Endothelial cell (in vitro differentiated cells): ENCODE data around the gene ETV6. TPM values are rescaled to one million over a fixed set of nuclear protein-coding genes. Genes with fewer than 3 reads are reported as not detected.

Source experiments
- DNase-seq: peaks from one replicate; pipeline ENCODE4 v3.0.0; 2021; ENCODE audit warnings: low spot score
- H3K27ac Mint-ChIP-seq: one replicate; pipeline ENCODE4 v1.8.0; 2021; ENCODE audit warnings: mixed read lengths, inconsistent platforms; ENCODE audit not compliant: unreplicated experiment
- H3K27me3 Mint-ChIP-seq: one replicate; pipeline ENCODE4 v1.8.0; 2021; ENCODE audit warnings: mild to moderate bottlenecking, moderate library complexity, mixed read lengths, inconsistent platforms; ENCODE audit not compliant: unreplicated experiment
- H3K36me3 Mint-ChIP-seq: one replicate; pipeline ENCODE4 v1.8.0; 2021; ENCODE audit warnings: mild to moderate bottlenecking, low read depth, mixed read lengths, inconsistent platforms; ENCODE audit not compliant: unreplicated experiment
- H3K4me1 Mint-ChIP-seq: one replicate; pipeline ENCODE4 v1.8.0; 2021; ENCODE audit warnings: mild to moderate bottlenecking, mixed read lengths, inconsistent platforms; ENCODE audit not compliant: unreplicated experiment
- H3K4me3 Mint-ChIP-seq: one replicate; pipeline ENCODE4 v1.8.0; 2021; ENCODE audit warnings: mild to moderate bottlenecking, mixed read lengths, inconsistent platforms; ENCODE audit not compliant: unreplicated experiment
- H3K9me3 Mint-ChIP-seq: one replicate; pipeline ENCODE4 v1.8.0; 2021; ENCODE audit warnings: mixed read lengths, inconsistent platforms; ENCODE audit not compliant: unreplicated experiment
- CTCF ChIP-seq: fragments of 200-600 bp; sonication (generic); IDR thresholded peaks from one replicate; pipeline ENCODE4 v1.5.0; 2021; ENCODE audit warnings: antibody characterized with exemption; ENCODE audit not compliant: unreplicated experiment
- total RNA-seq: library from RNA; stranded (reverse); fragmentation: NEBNext Ultra II Directional; extraction: Animal tissue kit (Norgen Biotek cat#: 25700); gene quantifications from one replicate; pipeline ENCODE4 v1.2.1, GENCODE V29; 2021; ENCODE audit not compliant: unreplicated experiment

Gene ETV6
- total RNA-seq, 1 donor from 2014 or later = 98.7 TPM

- no peak for DNase-seq
- H3K9me3 Mint-ChIP-seq = no peaks in the 10 kb centered on the region
- no peak for TF ChIP-seq CTCF
- no peak overlapping the region for H3K27ac Mint-ChIP-seq
- H3K36me3 Mint-ChIP-seq = no peaks in the 10 kb centered on the region
- no peaks in the 10 kb centered on the region for H3K27me3 Mint-ChIP-seq
- H3K4me1 Mint-ChIP-seq = peaks cover 3% of the 10 kb centered on the region
- no peak overlapping the region for H3K4me3 Mint-ChIP-seq
Measured at GRCh38 chr12:11922361-11922760, 272.9 kb downstream of the ETV6 start.

DNA sequence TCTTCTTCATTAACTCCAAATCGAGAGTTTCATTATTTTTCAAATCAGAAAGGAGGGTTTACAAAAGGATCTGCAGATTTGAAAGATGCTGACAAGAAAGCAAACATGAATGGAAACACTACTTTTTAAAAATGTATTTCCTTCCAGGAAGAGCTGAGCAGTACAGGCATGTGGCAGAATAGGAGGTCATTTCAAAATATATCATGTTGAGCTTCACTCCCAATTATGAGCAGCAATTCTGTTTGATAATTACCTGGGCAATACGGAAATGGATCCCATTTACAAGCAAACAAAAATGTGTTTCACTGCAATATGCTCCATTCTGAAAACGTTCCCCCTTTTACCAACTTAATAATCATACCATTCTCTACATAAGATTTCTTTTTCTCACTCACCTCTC is 273.6 kb downstream of the ETV6 start:
- Mint-ChIP-seq H3K4me1 (peaks cover 3% of the 10 kb centered on the region), H3K9me3 (no peaks in the 10 kb centered on the region), H3K36me3 (no peaks in the 10 kb centered on the region), H3K27me3 (no peaks in the 10 kb centered on the region), H3K27ac (no peak overlapping the region), H3K4me3 (no peak overlapping the region)
- TF ChIP-seq CTCF = no peak
- DNase-seq = no peak

DNA sequence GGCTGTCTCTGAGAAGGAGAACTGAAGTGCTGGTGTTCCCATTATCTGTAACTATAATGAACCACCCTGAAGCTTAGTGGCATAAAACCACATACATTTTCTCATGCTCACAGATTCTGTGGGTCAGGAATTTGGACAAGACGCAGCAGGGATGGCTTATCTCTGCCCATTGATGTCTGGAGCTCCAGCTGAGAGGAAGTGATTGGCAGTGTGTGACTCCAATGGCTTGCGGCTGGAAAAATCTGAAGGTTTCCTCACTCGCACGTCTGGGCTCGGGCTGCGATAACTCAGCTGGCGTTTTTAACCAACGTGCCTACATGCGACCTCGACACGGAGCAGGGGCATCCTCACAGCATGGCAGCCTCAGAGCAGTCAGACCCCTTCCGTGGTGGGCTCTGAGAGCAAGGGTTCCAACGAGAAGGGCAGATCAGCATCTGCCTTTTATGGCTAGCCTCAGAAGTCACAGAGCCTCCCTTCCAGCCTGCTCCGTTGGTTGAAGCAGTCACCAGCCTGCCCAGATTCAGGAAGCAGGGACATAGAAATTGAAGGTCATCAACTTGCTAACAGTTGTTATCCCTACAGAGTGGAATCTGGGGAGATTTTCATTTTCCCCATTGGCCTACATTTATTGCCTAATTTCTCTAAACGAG is 277.9 kb downstream of the ETV6 start:
- no peak overlapping the region for H3K27ac Mint-ChIP-seq
- TF ChIP-seq CTCF = no peak
- no peaks in the 10 kb centered on the region for H3K27me3 Mint-ChIP-seq
- no peaks in the 10 kb centered on the region for H3K9me3 Mint-ChIP-seq
- no peak overlapping the region for H3K4me3 Mint-ChIP-seq
- H3K36me3 Mint-ChIP-seq = no peaks in the 10 kb centered on the region
- no peak for DNase-seq
- peaks cover 5% of the 10 kb centered on the region for H3K4me1 Mint-ChIP-seq

DNA sequence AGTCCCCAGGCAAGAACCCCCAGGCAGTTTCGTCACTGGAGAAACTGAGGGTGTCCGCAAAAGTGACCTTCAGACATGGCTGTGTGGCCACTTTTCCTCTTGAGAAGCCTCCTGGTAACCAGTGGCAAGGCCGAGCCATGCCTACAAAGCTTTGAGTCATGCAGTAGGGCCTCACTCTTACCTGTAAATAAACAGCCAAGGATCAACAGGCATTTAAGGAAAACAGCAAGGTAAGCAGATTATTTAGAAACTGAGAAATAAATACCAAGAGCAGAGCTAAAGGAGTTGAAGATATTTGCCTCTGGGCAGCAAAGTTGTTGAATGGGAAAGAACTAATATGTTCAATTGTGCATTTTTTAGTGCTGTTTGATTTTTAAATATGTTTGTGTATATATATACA is 280.2 kb downstream of the ETV6 start:
- H3K4me3 Mint-ChIP-seq = no peak overlapping the region
- H3K9me3 Mint-ChIP-seq = no peaks in the 10 kb centered on the region

More for the DNA sequence above, 280.2 kb downstream of the ETV6 start:
- H3K27me3 Mint-ChIP-seq = no peaks in the 10 kb centered on the region
- TF ChIP-seq CTCF = no peak
- DNase-seq = no peak
- H3K36me3 Mint-ChIP-seq = no peaks in the 10 kb centered on the region
- H3K4me1 Mint-ChIP-seq = peaks cover 4% of the 10 kb centered on the region
- no peak overlapping the region for H3K27ac Mint-ChIP-seq
